ENCODE results near the gene HIVEP3.

HIVEP3 gene

DNA sequence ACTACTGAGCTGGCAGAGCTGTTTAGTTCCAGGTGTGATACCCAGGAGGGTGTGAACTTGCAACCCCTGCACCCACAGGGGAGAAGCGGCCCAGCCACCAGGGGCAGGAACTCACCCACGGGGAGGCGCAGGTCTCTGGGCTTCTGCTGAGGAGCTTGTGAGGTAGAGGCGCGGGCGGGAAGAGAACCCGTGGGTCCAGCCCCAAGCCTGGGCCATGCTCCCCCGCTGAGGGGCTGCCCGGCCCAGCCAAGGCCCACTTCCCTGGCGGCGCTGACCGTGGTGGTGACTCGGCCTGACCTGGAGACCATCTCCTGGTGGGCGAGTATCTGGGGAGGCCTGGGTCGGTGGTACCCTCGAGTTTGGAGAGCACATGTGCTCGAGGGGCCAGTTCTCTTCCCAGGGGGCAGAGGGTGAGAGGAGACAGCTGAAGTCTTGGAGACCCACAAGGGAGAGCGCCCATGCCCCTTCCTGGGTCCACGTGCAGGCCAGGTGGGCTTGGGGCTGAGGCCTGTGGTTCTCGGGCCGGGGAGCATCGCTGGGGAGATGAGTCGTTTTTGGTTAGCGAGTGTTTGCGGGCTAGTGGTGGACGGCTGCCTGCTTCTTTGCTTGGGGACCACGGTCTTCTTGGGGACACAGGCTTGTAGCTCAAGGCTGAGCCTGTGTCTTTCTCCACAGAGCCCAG is 405.9 kb downstream of the HIVEP3 start:
- Histone ChIP-seq H3K36me3 (ENCODE audit: control insufficient read depth in 5 of 5, insufficient read depth in 5 of 5, low read length in 5 of 5) (peaks cover 0 to 30% (median 16%) of the 10 kb centered on the region in 5 donors), H3K4me1 (ENCODE audit: control insufficient read depth in 5 of 5, insufficient read depth in 5 of 5, low read length in 5 of 5) (peaks cover 7 to 23% (median 21%) of the 10 kb centered on the region in 5 donors), H3K27me3 (ENCODE audit: control insufficient read depth in 5 of 5, insufficient read depth in 4 of 5, low read length in 5 of 5) (no peaks in the 10 kb centered on the region), H3K9me3 (ENCODE audit: control insufficient read depth in 5 of 5, low read length in 5 of 5) (no peaks in the 10 kb centered on the region), H3K4me3 (ENCODE audit: low read depth in 1 of 5, low read length in 5 of 5) (no peak overlapping the region), H3K9ac (ENCODE audit: low read length in 5 of 5) (no peak overlapping the region), H3K27ac (ENCODE audit: low read depth, low read length) (no peak overlapping the region)

- Histone ChIP-seq H3K9ac (ENCODE audit: low read length in 5 of 5) (no peak overlapping the region), H3K27me3 (ENCODE audit: control insufficient read depth in 5 of 5, insufficient read depth in 4 of 5, low read length in 5 of 5) (no peaks in the 10 kb centered on the region), H3K36me3 (ENCODE audit: control insufficient read depth in 5 of 5, insufficient read depth in 5 of 5, low read length in 5 of 5) (peaks cover 0 to 29% (median 16%) of the 10 kb centered on the region in 5 donors), H3K4me3 (ENCODE audit: low read depth in 1 of 5, low read length in 5 of 5) (no peak overlapping the region), H3K9me3 (ENCODE audit: control insufficient read depth in 5 of 5, low read length in 5 of 5) (no peaks in the 10 kb centered on the region), H3K4me1 (ENCODE audit: control insufficient read depth in 5 of 5, insufficient read depth in 5 of 5, low read length in 5 of 5) (peaks cover 7 to 24% (median 13%) of the 10 kb centered on the region in 5 donors), H3K27ac (ENCODE audit: low read depth, low read length) (no peak overlapping the region)
These were observed 407.5 kb downstream of the HIVEP3 start for GRCh38 chr1:41511239-41511540.

GRCh38 chr1:41510531-41511238 is 408.0 kb downstream of the HIVEP3 start:
- Histone ChIP-seq H3K27me3 (ENCODE audit: control insufficient read depth in 5 of 5, insufficient read depth in 4 of 5, low read length in 5 of 5) (no peaks in the 10 kb centered on the region), H3K4me1 (ENCODE audit: control insufficient read depth in 5 of 5, insufficient read depth in 5 of 5, low read length in 5 of 5) (peaks cover 3 to 19% (median 9%) of the 10 kb centered on the region in 5 donors), H3K27ac (ENCODE audit: low read depth, low read length) (no peak overlapping the region), H3K9ac (ENCODE audit: low read length in 5 of 5) (no peak overlapping the region), H3K4me3 (ENCODE audit: low read depth in 1 of 5, low read length in 5 of 5) (no peak overlapping the region), H3K36me3 (ENCODE audit: control insufficient read depth in 5 of 5, insufficient read depth in 5 of 5, low read length in 5 of 5) (peaks cover 0 to 29% (median 16%) of the 10 kb centered on the region in 5 donors), H3K9me3 (ENCODE audit: control insufficient read depth in 5 of 5, low read length in 5 of 5) (no peaks in the 10 kb centered on the region)

GRCh38 chr1:41509270-41509671 is 409.5 kb downstream of the HIVEP3 start:
- no peak overlapping the region for H3K9ac ChIP-seq (ENCODE audit: low read length in 5 of 5)
- H3K9me3 ChIP-seq (ENCODE audit: control insufficient read depth in 5 of 5, low read length in 5 of 5), result no peaks in the 10 kb centered on the region
- H3K36me3 ChIP-seq (ENCODE audit: control insufficient read depth in 5 of 5, insufficient read depth in 5 of 5, low read length in 5 of 5), result peaks cover 0 to 29% (median 16%) of the 10 kb centered on the region in 5 donors
- peaks cover 0 to 9% (median 0%) of the 10 kb centered on the region in 5 donors for H3K4me1 ChIP-seq (ENCODE audit: control insufficient read depth in 5 of 5, insufficient read depth in 5 of 5, low read length in 5 of 5)
- no peak overlapping the region for H3K4me3 ChIP-seq (ENCODE audit: low read depth in 1 of 5, low read length in 5 of 5)
- H3K27me3 ChIP-seq (ENCODE audit: control insufficient read depth in 5 of 5, insufficient read depth in 4 of 5, low read length in 5 of 5), result no peaks in the 10 kb centered on the region
- no peak overlapping the region for H3K27ac ChIP-seq (ENCODE audit: low read depth, low read length)

GRCh38 chr1:41508290-41508689 is 410.4 kb downstream of the HIVEP3 start:
- no peaks in the 10 kb centered on the region for H3K27me3 ChIP-seq (ENCODE audit: control insufficient read depth in 5 of 5, insufficient read depth in 4 of 5, low read length in 5 of 5)

DNA sequence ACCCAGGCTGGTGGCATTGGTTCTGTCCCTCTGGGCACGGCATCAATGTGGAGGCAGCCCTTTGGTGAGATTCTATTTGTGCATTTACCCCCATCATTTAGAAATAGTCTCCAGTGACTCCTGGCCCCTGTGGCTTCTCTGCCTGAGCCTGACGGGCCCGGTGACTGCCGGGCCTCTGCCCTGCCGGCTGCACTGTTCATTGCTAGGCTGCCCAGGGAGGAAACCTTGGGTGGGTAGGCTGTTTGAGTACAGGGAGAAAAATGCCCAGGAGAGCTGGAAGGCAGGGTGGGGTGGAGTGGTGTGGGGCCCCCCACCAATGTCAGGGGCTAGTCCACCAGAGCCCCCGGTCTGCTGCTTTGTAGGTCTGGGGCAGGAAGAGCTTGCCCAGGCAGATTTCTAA is 410.9 kb downstream of the HIVEP3 start:
- Histone ChIP-seq H3K4me3 (ENCODE audit: low read depth in 1 of 5, low read length in 5 of 5) (no peak overlapping the region), H3K9ac (ENCODE audit: low read length in 5 of 5) (no peak overlapping the region), H3K36me3 (ENCODE audit: control insufficient read depth in 5 of 5, insufficient read depth in 5 of 5, low read length in 5 of 5) (peaks cover 0 to 23% (median 10%) of the 10 kb centered on the region in 5 donors), H3K4me1 (ENCODE audit: control insufficient read depth in 5 of 5, insufficient read depth in 5 of 5, low read length in 5 of 5) (peaks cover 0 to 9% (median 0%) of the 10 kb centered on the region in 5 donors), H3K27ac (ENCODE audit: low read depth, low read length) (no peak overlapping the region), H3K27me3 (ENCODE audit: control insufficient read depth in 5 of 5, insufficient read depth in 4 of 5, low read length in 5 of 5) (no peaks in the 10 kb centered on the region), H3K9me3 (ENCODE audit: control insufficient read depth in 5 of 5, low read length in 5 of 5) (no peaks in the 10 kb centered on the region)

More at GRCh38 chr1:41508290-41508689, 410.4 kb downstream of the HIVEP3 start:
- H3K27ac ChIP-seq (ENCODE audit: low read depth, low read length), result no peak overlapping the region
- H3K9ac ChIP-seq (ENCODE audit: low read length in 5 of 5), result no peak overlapping the region
- H3K4me1 ChIP-seq (ENCODE audit: control insufficient read depth in 5 of 5, insufficient read depth in 5 of 5, low read length in 5 of 5), result peaks cover 0 to 9% (median 0%) of the 10 kb centered on the region in 5 donors
- no peak overlapping the region for H3K4me3 ChIP-seq (ENCODE audit: low read depth in 1 of 5, low read length in 5 of 5)
- no peaks in the 10 kb centered on the region for H3K9me3 ChIP-seq (ENCODE audit: control insufficient read depth in 5 of 5, low read length in 5 of 5)
- H3K36me3 ChIP-seq (ENCODE audit: control insufficient read depth in 5 of 5, insufficient read depth in 5 of 5, low read length in 5 of 5), result peaks cover 0 to 28% (median 14%) of the 10 kb centered on the region in 5 donors

DNA sequence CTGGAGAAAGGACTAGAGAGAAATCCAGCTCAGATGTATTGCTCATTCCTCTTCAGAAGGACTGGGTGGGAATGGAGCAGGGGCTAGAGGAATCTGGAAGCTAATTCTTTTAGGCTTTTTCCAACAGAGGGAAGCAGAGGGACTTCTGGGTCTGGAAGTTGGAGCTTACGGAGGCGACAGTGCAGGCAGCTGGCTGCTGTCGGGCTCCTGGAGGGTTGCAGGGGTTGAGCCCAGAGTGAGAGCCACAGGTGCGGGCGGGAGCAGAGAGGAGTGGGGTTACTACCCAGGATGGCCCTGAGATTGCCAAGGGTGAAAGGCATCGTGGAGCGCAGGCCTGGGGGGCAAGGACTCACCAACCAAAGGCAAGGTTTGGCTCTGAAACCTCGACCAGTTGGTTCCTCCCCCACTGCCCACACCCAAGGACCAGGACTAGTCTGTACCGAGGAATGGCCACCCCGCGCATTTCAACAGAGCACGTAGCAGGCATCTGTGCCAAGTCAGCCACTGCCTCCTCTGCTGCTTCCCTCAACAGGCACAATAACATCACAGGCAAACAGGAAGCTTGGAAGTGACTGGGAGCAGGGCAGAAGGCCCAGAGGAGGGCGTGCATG is 411.5 kb downstream of the HIVEP3 start:
- Histone ChIP-seq H3K9me3 (ENCODE audit: control insufficient read depth in 5 of 5, low read length in 5 of 5) (no peaks in the 10 kb centered on the region), H3K27me3 (ENCODE audit: control insufficient read depth in 5 of 5, insufficient read depth in 4 of 5, low read length in 5 of 5) (no peaks in the 10 kb centered on the region), H3K4me3 (ENCODE audit: low read depth in 1 of 5, low read length in 5 of 5) (no peak overlapping the region), H3K27ac (ENCODE audit: low read depth, low read length) (no peak overlapping the region), H3K4me1 (ENCODE audit: control insufficient read depth in 5 of 5, insufficient read depth in 5 of 5, low read length in 5 of 5) (peaks cover 0 to 9% (median 0%) of the 10 kb centered on the region in 5 donors), H3K36me3 (ENCODE audit: control insufficient read depth in 5 of 5, insufficient read depth in 5 of 5, low read length in 5 of 5) (peaks cover 0 to 18% (median 10%) of the 10 kb centered on the region in 5 donors), H3K9ac (ENCODE audit: low read length in 5 of 5) (no peak overlapping the region)

DNA sequence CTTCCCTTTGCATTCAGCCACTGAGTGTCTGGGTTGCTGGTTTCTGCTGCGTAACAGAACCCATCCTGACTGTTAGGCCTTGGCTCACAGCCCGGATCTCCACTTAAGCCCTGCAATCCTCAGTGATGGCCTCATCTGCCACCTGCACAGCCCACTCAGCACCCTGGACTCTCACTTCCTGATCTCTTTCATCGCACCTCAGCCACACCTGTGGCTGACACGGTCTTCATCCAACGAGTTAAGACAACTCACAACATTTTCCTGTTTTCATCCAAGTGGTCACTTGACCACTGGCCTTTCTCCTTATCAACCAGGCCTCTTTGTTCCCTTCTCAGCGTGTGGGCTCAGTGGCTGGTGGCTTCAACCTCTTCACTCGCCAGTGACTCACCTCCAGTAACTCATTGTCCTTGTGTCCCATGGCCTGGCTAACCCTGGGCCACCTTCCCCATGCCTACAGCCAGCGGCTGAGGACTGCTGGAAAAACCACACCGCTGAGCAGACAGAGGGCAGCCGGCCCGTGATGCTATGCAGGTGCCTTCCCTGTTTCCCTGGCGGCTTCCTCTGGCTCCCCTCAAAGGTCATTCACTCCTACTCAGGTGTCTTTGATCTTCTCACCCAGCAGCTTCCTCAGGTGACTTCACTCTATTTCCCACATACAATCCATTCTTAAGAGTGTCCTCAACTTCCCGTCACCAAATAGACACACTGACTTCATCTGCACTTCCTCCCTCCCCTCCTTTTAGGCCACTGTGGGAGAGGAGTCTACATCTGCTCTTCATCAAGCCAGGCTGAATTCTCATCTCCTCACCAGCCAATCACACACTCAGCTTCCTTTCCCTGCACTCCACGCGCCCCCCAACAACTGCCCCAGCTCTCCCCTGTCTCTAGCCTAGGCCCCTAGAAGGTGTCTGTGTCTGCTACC is 414.3 kb downstream of the HIVEP3 start:
- peaks cover 0 to 9% (median under 1%) of the 10 kb centered on the region in 5 donors for H3K4me1 ChIP-seq (ENCODE audit: control insufficient read depth in 5 of 5, insufficient read depth in 5 of 5, low read length in 5 of 5)
- no peaks in the 10 kb centered on the region for H3K9me3 ChIP-seq (ENCODE audit: control insufficient read depth in 5 of 5, low read length in 5 of 5)
- no peaks in the 10 kb centered on the region for H3K36me3 ChIP-seq (ENCODE audit: control insufficient read depth in 5 of 5, insufficient read depth in 5 of 5, low read length in 5 of 5)
- H3K9ac ChIP-seq (ENCODE audit: low read length in 5 of 5), result no peak overlapping the region
- no peaks in the 10 kb centered on the region for H3K27me3 ChIP-seq (ENCODE audit: control insufficient read depth in 5 of 5, insufficient read depth in 4 of 5, low read length in 5 of 5)
- no peak overlapping the region for H3K27ac ChIP-seq (ENCODE audit: low read depth, low read length)
- no peak overlapping the region for H3K4me3 ChIP-seq (ENCODE audit: low read depth in 1 of 5, low read length in 5 of 5)

- no peak overlapping the region for H3K4me3 ChIP-seq (ENCODE audit: low read depth in 1 of 5, low read length in 5 of 5)
- no peaks in the 10 kb centered on the region for H3K9me3 ChIP-seq (ENCODE audit: control insufficient read depth in 5 of 5, low read length in 5 of 5)
- no peak overlapping the region for H3K9ac ChIP-seq (ENCODE audit: low read length in 5 of 5)
- H3K27ac ChIP-seq (ENCODE audit: low read depth, low read length), result no peak overlapping the region
- H3K4me1 ChIP-seq (ENCODE audit: control insufficient read depth in 5 of 5, insufficient read depth in 5 of 5, low read length in 5 of 5), result peaks cover 0 to 16% (median 8%) of the 10 kb centered on the region in 5 donors
- no peaks in the 10 kb centered on the region for H3K36me3 ChIP-seq (ENCODE audit: control insufficient read depth in 5 of 5, insufficient read depth in 5 of 5, low read length in 5 of 5)
- no peaks in the 10 kb centered on the region for H3K27me3 ChIP-seq (ENCODE audit: control insufficient read depth in 5 of 5, insufficient read depth in 4 of 5, low read length in 5 of 5)
These were observed 415.1 kb downstream of the HIVEP3 start for GRCh38 chr1:41503538-41504113.

Data from subcutaneous abdominal adipose tissue (tissue), 5 donors.